SK-N-SH (cell line): ENCODE data around the gene FCRL5.

Experiments
- CTCF ChIP-seq: fragments of 200-600 bp; sonication (generic); IDR thresholded peaks from 2 replicates; pipeline ENCODE4 v1.6.1; 2017; ENCODE audit warnings: antibody characterized with exemption, mild to moderate bottlenecking, moderate library complexity
- EP300 ChIP-seq, 2 experiments: IDR thresholded peaks; 2 replicates each; pipeline versions ENCODE4 v1.4.0 to v1.6.1; 2012; ENCODE audit warnings: borderline replicate concordance in 1 of 2, low read depth in 1 of 2, low read length in 1 of 2
- EZH2phosphoT487 ChIP-seq: fragments of 200-600 bp; sonication (generic); IDR thresholded peaks from 2 replicates; pipeline ENCODE4 v1.6.1; 2017; ENCODE audit warnings: low read depth, mixed run types, mild to moderate bottlenecking, antibody characterized with exemption, moderate library complexity, borderline replicate concordance
- FOXJ3 ChIP-seq: sonication (generic); formaldehyde crosslinking; IDR thresholded peaks from 2 replicates; pipeline ENCODE4 v1.5.1; 2020; ENCODE audit warnings: mild to moderate bottlenecking, missing genetic modification reagents
- GABPA ChIP-seq: IDR thresholded peaks from 2 replicates; pipeline ENCODE4 v1.4.0; 2012; ENCODE audit warnings: low read depth, mild to moderate bottlenecking
- GATA2 ChIP-seq: sonication (generic); formaldehyde crosslinking; IDR thresholded peaks from 2 replicates; pipeline ENCODE4 v1.5.0; 2020; ENCODE audit warnings: mild to moderate bottlenecking, missing genetic modification reagents
- MXI1 ChIP-seq: IDR thresholded peaks from 2 replicates; pipeline ENCODE4 v1.6.1; 2012; ENCODE audit warnings: mild to moderate bottlenecking, low read depth, low read length, improper control_type of control experiment
- POLR2AphosphoS5 ChIP-seq: IDR thresholded peaks from 2 replicates; pipeline ENCODE4 v1.6.1; 2012; ENCODE audit warnings: low read depth, low read length
- REST ChIP-seq: IDR thresholded peaks from 2 replicates; pipeline ENCODE4 v1.6.1; 2012; ENCODE audit warnings: mild to moderate bottlenecking, low read depth, low read length, moderate library complexity
- TCF12 ChIP-seq: IDR thresholded peaks from 2 replicates; pipeline ENCODE4 v1.4.0; 2012
- USF1 ChIP-seq: IDR thresholded peaks from 2 replicates; pipeline ENCODE4 v1.4.0; 2012; ENCODE audit warnings: low read depth, borderline replicate concordance
- USF2 ChIP-seq: fragments of 150-350 bp; IDR thresholded peaks from 2 replicates; pipeline ENCODE4 v1.6.1; 2017; ENCODE audit warnings: antibody characterized with exemption, low read length, low read depth, borderline replicate concordance
- YY1 ChIP-seq: IDR thresholded peaks from 2 replicates; pipeline ENCODE4 v1.4.0; 2012; ENCODE audit warnings: low read depth, mild to moderate bottlenecking
- ZBTB33 ChIP-seq: IDR thresholded peaks from 2 replicates; pipeline ENCODE4 v1.4.0; 2012; ENCODE audit warnings: low read depth, borderline replicate concordance

- TF ChIP-seq YY1, result no peak
- TF ChIP-seq CTCF, result no peak
- TF ChIP-seq FOXJ3 (CRISPR knock-in tag), result no peak
- no peak for TF ChIP-seq ZBTB33
- TF ChIP-seq USF1, result no peak
- TF ChIP-seq GATA2 (CRISPR knock-in tag), result no peak
- no peak for TF ChIP-seq USF2
- no peak for TF ChIP-seq MXI1
- no peak for TF ChIP-seq POLR2AphosphoS5
- TF ChIP-seq EZH2phosphoT487, result no peak
- TF ChIP-seq GABPA, result no peak
- no peak for TF ChIP-seq REST
- TF ChIP-seq EP300 (IDR thresholded peaks at IDR 0.05; ENCODE audit: borderline replicate concordance in 1 of 2, low read depth in 1 of 2, low read length in 1 of 2), result no peak
- TF ChIP-seq TCF12, result no peak
These were observed 12.7 kb downstream of the FCRL5 start for GRCh38 chr1:157539568-157539967.
